Measurements from ENCODE around the gene VEZF1.

VEZF1 gene

GRCh38 chr17:58002973-58003372 is 14.9 kb upstream of the VEZF1 start:
- H3K27ac Mint-ChIP-seq, result no peak overlapping the region
- no peaks in the 10 kb centered on the region for H3K9me3 Mint-ChIP-seq
- H3K4me3 Mint-ChIP-seq, result no peak overlapping the region
- H3K4me1 Mint-ChIP-seq, result peaks cover 46% of the 10 kb centered on the region
- no peaks in the 10 kb centered on the region for H3K27me3 Mint-ChIP-seq
- H3K36me3 Mint-ChIP-seq, result peaks cover 47% of the 10 kb centered on the region
- ATAC-seq, result no peak

- Mint-ChIP-seq H3K27me3 (no peaks in the 10 kb centered on the region), H3K27ac (no peak overlapping the region), H3K4me1 (peaks cover 43% of the 10 kb centered on the region), H3K9me3 (no peaks in the 10 kb centered on the region), H3K4me3 (no peak overlapping the region), H3K36me3 (peaks cover 50% of the 10 kb centered on the region)
- no peak for ATAC-seq
Measured at GRCh38 chr17:58002154-58002948, 14.3 kb upstream of the VEZF1 start.

DNA sequence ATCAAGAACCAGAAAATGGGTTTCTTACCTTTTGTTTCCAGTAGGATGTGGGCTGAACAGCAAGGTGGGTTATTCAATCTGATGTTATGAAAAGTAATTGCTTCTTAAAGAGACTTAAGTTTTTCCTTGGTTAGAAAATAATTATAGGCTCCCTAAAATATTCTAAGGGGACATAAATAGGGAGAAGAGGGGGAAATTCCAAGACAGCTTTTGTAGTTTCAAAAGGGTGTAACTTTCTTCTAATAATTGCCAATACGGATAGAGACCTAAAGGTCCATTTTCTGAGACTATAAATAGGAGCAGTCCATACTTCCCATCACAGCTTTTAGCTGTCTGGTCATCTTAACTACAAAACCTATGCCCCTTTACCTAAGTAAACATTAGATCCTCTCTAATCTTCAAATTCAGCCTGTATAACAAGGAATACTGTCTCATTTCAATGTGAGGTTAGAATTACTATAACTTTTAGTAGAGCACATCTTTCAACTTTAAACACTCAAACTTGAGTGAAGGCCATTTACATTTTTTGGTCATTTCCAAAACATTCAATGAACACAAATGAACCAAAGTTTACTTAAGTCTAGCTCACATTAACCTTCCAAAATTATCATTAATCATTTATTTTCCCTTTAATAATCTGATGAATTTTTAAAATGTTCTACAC is 13.5 kb upstream of the VEZF1 start:
- no peak overlapping the region for H3K4me3 Mint-ChIP-seq
- no peaks in the 10 kb centered on the region for H3K9me3 Mint-ChIP-seq
- peaks cover 49% of the 10 kb centered on the region for H3K36me3 Mint-ChIP-seq
- no peak for ATAC-seq
- no peaks in the 10 kb centered on the region for H3K27me3 Mint-ChIP-seq
- H3K27ac Mint-ChIP-seq, result no peak overlapping the region
- H3K4me1 Mint-ChIP-seq, result peaks cover 43% of the 10 kb centered on the region

DNA sequence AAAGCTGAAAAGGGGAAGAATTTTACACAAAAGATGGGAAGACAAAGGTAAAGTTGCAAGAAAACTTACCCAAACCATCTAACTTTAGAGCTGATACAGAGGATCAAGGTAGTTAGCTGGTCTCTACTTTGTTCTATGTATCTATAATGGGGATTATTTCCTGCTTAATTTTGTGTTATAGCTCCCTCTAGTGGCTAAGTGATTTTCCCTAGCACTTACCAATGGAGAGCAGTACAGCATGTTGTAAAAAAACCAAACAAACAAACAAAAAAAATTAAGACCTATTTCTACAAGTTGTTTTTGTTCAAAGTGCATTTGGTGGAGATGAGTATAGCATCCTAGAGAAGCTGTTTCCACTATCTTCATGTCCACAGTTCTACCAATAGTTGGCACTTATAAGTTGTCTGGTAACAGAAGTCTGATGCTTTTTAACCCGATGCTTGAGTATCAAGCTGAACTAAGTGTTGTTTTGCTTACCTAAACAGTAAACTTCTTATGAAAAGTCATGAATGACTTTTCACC is 11.5 kb upstream of the VEZF1 start:
- no peaks in the 10 kb centered on the region for H3K9me3 Mint-ChIP-seq
- peaks cover 28% of the 10 kb centered on the region for H3K4me1 Mint-ChIP-seq
- peak; percentile 87 for ATAC-seq
- H3K27ac Mint-ChIP-seq, result no peak overlapping the region
- no peak overlapping the region for H3K4me3 Mint-ChIP-seq
- peaks cover 29% of the 10 kb centered on the region for H3K36me3 Mint-ChIP-seq
- H3K27me3 Mint-ChIP-seq, result no peaks in the 10 kb centered on the region

DNA sequence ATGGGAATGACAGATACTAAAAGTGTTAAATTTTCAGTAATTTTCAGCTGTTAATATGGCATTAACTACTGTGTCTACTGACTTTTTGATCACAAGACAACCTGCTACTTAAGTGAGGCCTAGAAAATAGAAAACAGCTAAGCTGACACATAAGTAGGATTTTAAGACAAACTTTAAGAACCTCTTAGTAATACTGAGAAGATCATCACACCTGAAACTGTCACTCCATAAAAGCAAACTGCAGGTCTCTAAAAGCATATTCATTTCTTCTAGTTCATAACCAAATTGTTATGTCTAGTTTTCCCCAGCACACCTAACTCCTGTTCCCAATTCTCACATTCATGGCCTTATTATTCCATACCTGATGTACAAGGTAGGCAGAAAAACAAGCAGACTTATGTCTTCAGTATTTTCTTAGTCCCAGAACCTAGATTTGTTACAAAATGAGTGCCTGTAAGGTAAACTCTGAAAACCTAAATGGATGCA is 11.0 kb upstream of the VEZF1 start:
- Mint-ChIP-seq H3K36me3 (peaks cover 28% of the 10 kb centered on the region), H3K27ac (no peak overlapping the region), H3K27me3 (no peaks in the 10 kb centered on the region), H3K4me3 (no peak overlapping the region), H3K4me1 (peaks cover 33% of the 10 kb centered on the region), H3K9me3 (no peaks in the 10 kb centered on the region)
- ATAC-seq, result no peak

DNA sequence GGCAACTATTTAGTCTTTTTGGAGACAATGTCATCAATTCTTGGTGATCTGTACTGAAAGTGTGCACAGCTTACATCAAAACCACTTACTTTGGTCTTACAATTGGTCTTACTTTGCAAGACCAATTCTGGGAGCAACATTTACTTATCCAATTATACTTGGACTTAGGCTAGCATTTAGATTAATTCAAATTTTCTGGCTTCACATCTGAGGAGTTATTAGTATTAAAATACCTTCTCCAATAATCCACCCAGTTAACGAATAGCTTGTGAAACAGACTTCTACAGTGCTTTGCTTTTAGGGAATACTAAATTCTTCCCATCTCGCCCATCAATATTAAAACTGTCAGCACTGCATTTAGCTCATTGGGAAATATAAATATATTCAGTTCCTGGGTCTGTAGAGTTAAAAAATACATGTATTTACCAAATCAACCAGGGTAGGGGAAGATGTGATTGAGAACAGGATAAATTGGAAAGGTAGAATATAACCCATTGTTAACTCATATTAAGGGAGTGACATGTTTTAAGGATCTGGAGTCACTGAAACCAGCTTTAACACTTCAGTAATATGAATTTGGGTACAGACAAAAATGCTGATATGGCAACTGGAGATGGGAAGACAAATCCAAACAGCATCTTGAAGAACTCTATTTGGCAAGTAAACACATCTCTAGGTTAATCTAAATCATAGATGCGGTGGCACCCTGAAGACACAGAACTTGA is 9.2 kb upstream of the VEZF1 start:
- Mint-ChIP-seq H3K9me3 (no peaks in the 10 kb centered on the region), H3K36me3 (peaks cover 10% of the 10 kb centered on the region), H3K27me3 (no peaks in the 10 kb centered on the region), H3K27ac (no peak overlapping the region), H3K4me3 (no peak overlapping the region), H3K4me1 (peaks cover 27% of the 10 kb centered on the region)
- ATAC-seq, result no peak

- no peaks in the 10 kb centered on the region for H3K9me3 Mint-ChIP-seq
- no peaks in the 10 kb centered on the region for H3K27me3 Mint-ChIP-seq
- H3K36me3 Mint-ChIP-seq, result peaks cover 6% of the 10 kb centered on the region
- H3K4me3 Mint-ChIP-seq, result no peak overlapping the region
- peak; percentile 81 for ATAC-seq
- peaks cover 24% of the 10 kb centered on the region for H3K4me1 Mint-ChIP-seq
- H3K27ac Mint-ChIP-seq, result no peak overlapping the region
Measured at GRCh38 chr17:57995076-57995956, 7.3 kb upstream of the VEZF1 start.

DNA sequence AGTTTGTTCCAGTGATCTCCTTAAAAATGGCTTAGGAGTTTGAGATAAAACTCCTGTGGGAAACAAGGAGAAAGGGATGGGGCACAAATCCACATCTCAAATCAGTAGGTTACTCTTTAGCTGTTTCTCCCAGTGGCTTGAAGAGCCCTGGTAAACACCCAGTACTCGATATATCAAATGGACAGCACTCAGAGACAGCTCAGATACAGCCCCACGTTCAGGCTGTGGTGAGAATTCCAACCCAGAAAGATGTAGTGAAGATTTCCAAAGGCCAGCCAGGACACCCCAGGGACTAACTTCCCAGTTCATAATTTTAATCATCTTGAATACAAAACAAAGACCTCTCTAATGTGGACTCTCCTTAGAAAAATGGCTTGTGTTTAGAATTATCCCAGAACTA is 6.4 kb upstream of the VEZF1 start:
- Mint-ChIP-seq H3K36me3 (peaks cover 6% of the 10 kb centered on the region), H3K27ac (peak overlapping the region; percentile 5), H3K4me1 (peaks cover 24% of the 10 kb centered on the region), H3K4me3 (no peak overlapping the region), H3K9me3 (no peaks in the 10 kb centered on the region), H3K27me3 (no peaks in the 10 kb centered on the region)
- no peak for ATAC-seq

DNA sequence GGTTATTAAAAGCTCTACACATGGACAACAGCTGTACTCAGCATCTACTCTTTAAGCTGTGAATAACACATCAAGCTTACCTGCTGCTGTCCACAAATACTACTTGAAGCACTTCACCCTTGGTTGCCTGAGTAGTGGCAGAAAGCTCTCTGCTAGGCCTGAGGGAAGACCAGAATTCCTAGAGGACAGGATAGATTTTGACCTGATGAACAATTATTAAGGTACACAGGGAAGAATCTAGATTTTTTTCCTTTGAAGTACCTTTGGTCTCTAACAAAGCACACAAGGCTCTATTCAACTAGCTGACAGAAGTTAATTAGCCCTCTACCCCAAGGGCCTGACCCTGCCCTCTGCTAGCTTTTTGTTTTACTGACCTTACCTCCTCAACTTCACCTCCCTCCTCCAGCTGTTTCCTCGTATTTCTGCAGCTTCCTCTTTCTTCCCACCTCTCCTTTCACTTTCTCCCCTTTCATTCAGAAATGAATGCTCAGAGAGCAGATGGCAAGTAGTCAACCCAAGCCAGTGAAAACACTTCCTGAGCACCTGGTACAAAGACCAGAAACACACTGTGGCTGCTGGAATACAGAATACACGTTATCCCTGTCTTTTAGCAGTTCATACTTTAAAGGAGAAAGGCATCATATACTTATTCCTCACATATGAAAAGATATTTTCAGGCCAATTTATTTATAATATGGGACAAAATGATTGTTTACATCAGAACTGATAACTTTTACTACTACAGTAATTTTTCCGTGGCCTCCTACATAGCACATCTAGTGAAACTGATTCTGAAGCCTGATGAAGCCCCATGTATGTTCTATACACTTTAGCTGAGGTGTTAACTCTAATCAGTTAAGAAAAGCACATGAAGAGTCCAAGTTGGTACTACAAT is 5.7 kb upstream of the VEZF1 start:
- H3K27ac Mint-ChIP-seq, result peak overlapping the region; percentile 5
- H3K4me3 Mint-ChIP-seq, result no peak overlapping the region
- H3K9me3 Mint-ChIP-seq, result no peaks in the 10 kb centered on the region
- peak; percentile 64 for ATAC-seq
- peaks cover 6% of the 10 kb centered on the region for H3K36me3 Mint-ChIP-seq
- peaks cover 29% of the 10 kb centered on the region for H3K4me1 Mint-ChIP-seq
- H3K27me3 Mint-ChIP-seq, result no peaks in the 10 kb centered on the region

GRCh38 chr17:57991537-57991936 is 3.5 kb upstream of the VEZF1 start:
- ATAC-seq, result no peak
- Mint-ChIP-seq H3K9me3 (no peaks in the 10 kb centered on the region), H3K4me1 (peaks cover 38% of the 10 kb centered on the region), H3K4me3 (no peak overlapping the region), H3K36me3 (no peaks in the 10 kb centered on the region), H3K27ac (no peak overlapping the region), H3K27me3 (no peaks in the 10 kb centered on the region)

GRCh38 chr17:57990037-57990436 is 2.0 kb upstream of the VEZF1 start:
- Mint-ChIP-seq H3K4me1 (peaks cover 38% of the 10 kb centered on the region), H3K36me3 (no peaks in the 10 kb centered on the region), H3K27me3 (no peaks in the 10 kb centered on the region), H3K4me3 (no peak overlapping the region), H3K9me3 (no peaks in the 10 kb centered on the region), H3K27ac (no peak overlapping the region)
- ATAC-seq, result no peak

DNA sequence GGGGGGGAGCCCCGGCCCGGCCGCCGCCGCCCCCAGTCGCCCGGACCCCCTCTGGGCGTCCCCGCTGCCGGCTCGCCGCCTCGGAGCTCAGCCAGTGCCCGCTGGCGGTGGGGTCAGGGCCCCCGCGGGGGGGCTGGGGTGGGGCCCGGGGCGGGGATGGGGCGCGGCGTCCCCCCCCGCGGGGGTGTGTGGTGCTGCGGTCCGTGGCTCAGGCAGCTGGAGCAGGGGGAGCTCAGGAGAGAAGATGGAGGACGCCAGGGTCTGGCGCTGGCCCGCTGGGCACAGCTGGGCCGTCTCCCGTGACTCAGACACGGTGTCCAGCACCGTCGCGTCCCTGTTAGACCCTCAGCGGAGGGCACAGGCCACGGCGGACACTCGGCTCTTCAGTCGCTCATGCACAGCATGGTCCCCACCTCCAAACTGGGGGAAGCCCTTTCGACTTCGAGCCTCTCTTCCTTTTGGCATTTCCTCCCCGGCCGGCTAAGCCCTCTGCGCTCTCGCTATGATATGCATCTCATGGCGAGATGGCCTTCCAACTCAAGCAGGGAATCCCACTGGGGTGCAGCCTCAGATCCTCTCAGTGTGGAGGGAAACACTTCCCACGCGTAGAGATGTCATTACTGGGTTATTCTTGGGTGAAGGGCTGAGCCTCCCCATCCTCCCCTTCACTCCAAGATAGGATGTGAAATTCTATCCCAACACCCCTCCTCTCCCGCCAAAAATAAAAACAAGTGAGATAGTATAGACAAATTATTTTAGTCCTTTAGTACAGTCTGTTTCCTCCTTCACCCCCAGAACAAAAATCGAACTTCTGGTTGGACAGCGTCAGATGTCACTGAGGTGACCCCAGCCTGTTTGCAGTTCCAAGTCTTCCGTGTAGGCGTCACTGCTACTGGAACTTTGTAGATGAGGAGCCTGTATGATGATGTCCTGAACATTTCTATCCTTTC is 522 bp upstream of the VEZF1 start:
- peak overlapping the region; percentile 87 for H3K4me3 Mint-ChIP-seq
- peaks cover 42% of the 10 kb centered on the region for H3K4me1 Mint-ChIP-seq
- no peaks in the 10 kb centered on the region for H3K9me3 Mint-ChIP-seq
- no peaks in the 10 kb centered on the region for H3K27me3 Mint-ChIP-seq
- peak overlapping the region; percentile 91 for H3K27ac Mint-ChIP-seq
- ATAC-seq, result peak; percentile 89
- H3K36me3 Mint-ChIP-seq, result peaks cover 6% of the 10 kb centered on the region
